ENCODE data around the gene FOXL3. TPM values are rescaled to one million over a fixed set of nuclear protein-coding genes. Genes with fewer than 3 reads are reported as not detected.
"Not testable (repeated sequence)": the region's sequence is repeated elsewhere in the genome, so short reads cannot be mapped to it uniquely, and the experiment has no call there.

Gene FOXL3
- total and polyA plus RNA-seq, 8 donors, result not detected

- no peaks in the 10 kb centered on the region for H3K9me3 ChIP-seq
- H3K4me3 ChIP-seq, result no peak overlapping the region
- H3K4me1 ChIP-seq, result peaks cover 0 to 3% (median 2%) of the 10 kb centered on the region in 4 donors
- peaks cover 0 to 61% (median 22%) of the 10 kb centered on the region in 3 donors for H3K27me3 ChIP-seq
- no peaks in the 10 kb centered on the region for H3K36me3 ChIP-seq
- 79 to 94% (median 86%) methylated on average over 14 to 20 of the region's 20 CpGs for WGBS, 5 donors
- TF ChIP-seq EP300 (IDR thresholded peaks at IDR 0.05), result no peak
- TF ChIP-seq CTCF (IDR thresholded peaks at IDR 0.05), result no peak
- TF ChIP-seq POLR2A (IDR thresholded peaks at IDR 0.05), result no peak
- TF ChIP-seq POLR2AphosphoS5 (IDR thresholded peaks at IDR 0.05), result no peak
- intact Hi-C loops (cut with DNase I; ENCODE audit: low total_unique reads), result no loop called here
- no peak overlapping the region for H3K27ac ChIP-seq
- no peak for DNase-seq
These were observed 6.5 kb downstream of the FOXL3 start for GRCh38 chr7:296373-296945.

GRCh38 chr7:297141-297540 lies 7.2 kb downstream of the FOXL3 start:
- H3K36me3 ChIP-seq; H3K9me3 ChIP-seq; DNase-seq; intact Hi-C loops (cut with DNase I; ENCODE audit: low total_unique reads); H3K27ac ChIP-seq; H3K4me1 ChIP-seq; H3K4me3 ChIP-seq: not testable (repeated sequence)
- WGBS, 5 donors, result 70 to 86% (median 78%) methylated on average over 6 to 24 of the region's 24 CpGs
- H3K27me3 ChIP-seq, result peaks cover 0 to 54% (median 16%) of the 10 kb centered on the region in 3 donors

GRCh38 chr7:297611-298374 lies 7.8 kb downstream of the FOXL3 start:
- DNase-seq, result no peak
- intact Hi-C loops (cut with DNase I; ENCODE audit: low total_unique reads), result no loop called here

GRCh38 chr7:298375-298702 lies 8.4 kb downstream of the FOXL3 start:
- intact Hi-C loops (cut with DNase I; ENCODE audit: low total_unique reads), result no loop called here
- WGBS, 5 donors, result 68 to 90% (median 83%) methylated on average over 7 to 15 of the region's 15 CpGs
- Histone ChIP-seq H3K4me3 (no peak overlapping the region), H3K27me3 (peaks cover 0 to 42% (median 16%) of the 10 kb centered on the region in 3 donors), H3K27ac (no peak overlapping the region), H3K4me1 (no peaks in the 10 kb centered on the region), H3K9me3 (no peaks in the 10 kb centered on the region), H3K36me3 (no peaks in the 10 kb centered on the region)
- TF ChIP-seq POLR2AphosphoS5 (IDR thresholded peaks at IDR 0.05), result no peak
- no peak for TF ChIP-seq CTCF (IDR thresholded peaks at IDR 0.05)
- TF ChIP-seq EP300 (IDR thresholded peaks at IDR 0.05), result no peak
- TF ChIP-seq POLR2A (IDR thresholded peaks at IDR 0.05), result no peak
- no peak for DNase-seq

More at GRCh38 chr7:297611-298374, 7.8 kb downstream of the FOXL3 start:
- Histone ChIP-seq H3K36me3 (no peaks in the 10 kb centered on the region), H3K4me1 (no peaks in the 10 kb centered on the region), H3K9me3 (no peaks in the 10 kb centered on the region), H3K27ac (no peak overlapping the region), H3K27me3 (peaks cover 0 to 48% (median 16%) of the 10 kb centered on the region in 3 donors), H3K4me3 (no peak overlapping the region)
- WGBS, 5 donors, result 78 to 84% (median 82%) methylated on average over 17 to 24 of the region's 24 CpGs
- TF ChIP-seq EP300 (IDR thresholded peaks at IDR 0.05) (no peak), POLR2A (IDR thresholded peaks at IDR 0.05) (no peak), CTCF (IDR thresholded peaks at IDR 0.05) (no peak), POLR2AphosphoS5 (IDR thresholded peaks at IDR 0.05) (no peak)

GRCh38 chr7:298743-299142 lies 8.8 kb downstream of the FOXL3 start:
- DNase-seq, result no peak
- Histone ChIP-seq H3K4me3 (no peak overlapping the region), H3K4me1 (no peaks in the 10 kb centered on the region), H3K27me3 (peaks cover 0 to 38% (median 15%) of the 10 kb centered on the region in 3 donors), H3K36me3 (no peaks in the 10 kb centered on the region), H3K9me3 (no peaks in the 10 kb centered on the region), H3K27ac (no peak overlapping the region)
- 81 to 89% (median 84%) methylated on average over 13 of the region's 13 CpGs for WGBS, 5 donors
- TF ChIP-seq POLR2A (IDR thresholded peaks at IDR 0.05) (no peak), EP300 (IDR thresholded peaks at IDR 0.05) (no peak), CTCF (IDR thresholded peaks at IDR 0.05) (no peak), POLR2AphosphoS5 (IDR thresholded peaks at IDR 0.05) (no peak)
- intact Hi-C loops (cut with DNase I; ENCODE audit: low total_unique reads), result no loop called here
